ENCODE data around the gene NEXN.

NEXN gene

DNA sequence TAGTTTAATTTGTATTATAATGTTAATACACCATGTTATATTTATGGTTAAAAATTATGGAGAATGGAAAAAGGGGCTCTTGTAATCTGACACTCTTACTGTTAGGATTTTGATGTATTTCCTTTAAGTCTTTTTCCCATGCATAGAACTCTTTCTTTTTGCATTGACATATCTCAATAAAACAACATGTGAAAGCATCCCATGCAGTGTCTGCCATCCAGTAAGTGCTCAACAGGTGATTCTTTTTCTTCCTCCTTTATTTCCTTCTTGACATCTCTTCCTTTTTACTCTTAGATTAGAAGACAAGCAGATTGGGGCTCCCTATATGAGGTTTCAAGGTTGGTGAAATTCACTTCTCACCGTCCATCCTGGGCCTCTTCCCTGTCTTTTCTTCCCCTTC, 2.8 kb downstream of the NEXN start:
- Histone ChIP-seq H3K27ac (ENCODE audit: low read depth, low read length) (no peak overlapping the region), H3K4me2 (ENCODE audit: low read depth, low read length, poor library complexity, severe bottlenecking) (no peak overlapping the region), H3K36me3 (ENCODE audit: low read length) (no peaks in the 10 kb centered on the region), H4K20me1 (ENCODE audit: low read depth, low read length) (no peaks in the 10 kb centered on the region), H3K4me3 (ENCODE audit: insufficient read depth, low read length, poor library complexity, severe bottlenecking) (no peak overlapping the region), H3K9me3 (ENCODE audit: insufficient read depth, low read length) (no peaks in the 10 kb centered on the region), H3K9ac (ENCODE audit: low read length) (no peak overlapping the region), H3K79me2 (ENCODE audit: insufficient read depth, low read length) (no peaks in the 10 kb centered on the region), H3F3A (ENCODE audit: insufficient read depth) (no peaks in the 10 kb centered on the region), H2AFZ (ENCODE audit: low read depth, low read length, severe bottlenecking) (no peak overlapping the region), H3K27me3 (ENCODE audit: low read length) (no peaks in the 10 kb centered on the region), H3K9me2 (replicated peaks; ENCODE audit: insufficient read depth, low read length) (no peaks in the 10 kb centered on the region)
- TF ChIP-seq, protein P1, sequence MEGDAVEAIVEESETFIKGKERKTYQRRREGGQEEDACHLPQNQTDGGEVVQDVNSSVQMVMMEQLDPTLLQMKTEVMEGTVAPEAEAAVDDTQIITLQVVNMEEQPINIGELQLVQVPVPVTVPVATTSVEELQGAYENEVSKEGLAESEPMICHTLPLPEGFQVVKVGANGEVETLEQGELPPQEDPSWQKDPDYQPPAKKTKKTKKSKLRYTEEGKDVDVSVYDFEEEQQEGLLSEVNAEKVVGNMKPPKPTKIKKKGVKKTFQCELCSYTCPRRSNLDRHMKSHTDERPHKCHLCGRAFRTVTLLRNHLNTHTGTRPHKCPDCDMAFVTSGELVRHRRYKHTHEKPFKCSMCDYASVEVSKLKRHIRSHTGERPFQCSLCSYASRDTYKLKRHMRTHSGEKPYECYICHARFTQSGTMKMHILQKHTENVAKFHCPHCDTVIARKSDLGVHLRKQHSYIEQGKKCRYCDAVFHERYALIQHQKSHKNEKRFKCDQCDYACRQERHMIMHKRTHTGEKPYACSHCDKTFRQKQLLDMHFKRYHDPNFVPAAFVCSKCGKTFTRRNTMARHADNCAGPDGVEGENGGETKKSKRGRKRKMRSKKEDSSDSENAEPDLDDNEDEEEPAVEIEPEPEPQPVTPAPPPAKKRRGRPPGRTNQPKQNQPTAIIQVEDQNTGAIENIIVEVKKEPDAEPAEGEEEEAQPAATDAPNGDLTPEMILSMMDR (IDR thresholded peaks at IDR 0.05; ENCODE audit: insufficient read depth, low read length, poor library complexity, severe bottlenecking) = no peak
- TF ChIP-seq EZH2phosphoT487 (conservative IDR thresholded peaks at IDR 0.05; ENCODE audit: low read length) = no peak

DNA sequence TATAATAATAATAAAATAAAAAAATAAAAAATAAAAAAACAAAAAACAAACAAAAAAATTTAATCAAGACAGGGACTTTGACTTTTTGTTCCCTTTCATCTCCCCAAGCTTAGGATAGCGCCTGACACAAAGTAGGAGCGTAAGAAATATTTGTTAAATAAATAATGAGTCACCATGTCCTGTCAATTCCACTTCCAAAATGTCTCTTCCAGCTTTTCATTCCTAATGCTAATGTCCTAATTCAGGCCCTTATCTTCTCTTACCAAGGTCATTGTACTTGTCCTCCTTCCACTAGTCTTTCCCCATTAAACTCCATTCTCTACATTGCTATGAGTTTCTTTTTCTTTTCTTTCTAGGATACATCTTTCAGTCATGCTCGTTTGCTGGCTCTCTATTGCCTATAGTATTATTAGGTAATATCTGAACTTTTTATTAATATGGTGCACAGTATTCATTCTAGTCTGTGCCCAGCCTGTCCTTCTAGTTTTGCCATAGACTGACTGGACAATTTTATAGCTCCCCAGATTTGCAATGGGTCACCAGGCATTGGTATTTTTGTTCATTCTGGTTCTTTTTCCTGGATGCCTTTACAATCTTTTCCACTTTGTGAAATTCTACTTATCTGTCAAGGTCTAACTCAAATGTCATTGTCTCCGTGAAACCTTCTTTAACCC, 11.4 kb downstream of the NEXN start:
- H3F3A ChIP-seq (ENCODE audit: insufficient read depth) = no peaks in the 10 kb centered on the region
- H2AFZ ChIP-seq (ENCODE audit: low read depth, low read length, severe bottlenecking) = no peak overlapping the region
- no peak overlapping the region for H3K4me2 ChIP-seq (ENCODE audit: low read depth, low read length, poor library complexity, severe bottlenecking)
- no peak overlapping the region for H3K9ac ChIP-seq (ENCODE audit: low read length)
- H3K36me3 ChIP-seq (ENCODE audit: low read length) = no peaks in the 10 kb centered on the region
- no peak overlapping the region for H3K4me3 ChIP-seq (ENCODE audit: insufficient read depth, low read length, poor library complexity, severe bottlenecking)
- no peaks in the 10 kb centered on the region for H4K20me1 ChIP-seq (ENCODE audit: low read depth, low read length)
- H3K9me3 ChIP-seq (ENCODE audit: insufficient read depth, low read length) = no peaks in the 10 kb centered on the region
- TF ChIP-seq EZH2phosphoT487 (conservative IDR thresholded peaks at IDR 0.05; ENCODE audit: low read length) = no peak
- TF ChIP-seq, protein P1 (IDR thresholded peaks at IDR 0.05; ENCODE audit: insufficient read depth, low read length, poor library complexity, severe bottlenecking) = no peak
- H3K9me2 ChIP-seq (replicated peaks; ENCODE audit: insufficient read depth, low read length) = no peaks in the 10 kb centered on the region
- H3K27me3 ChIP-seq (ENCODE audit: low read length) = no peaks in the 10 kb centered on the region
- H3K27ac ChIP-seq (ENCODE audit: low read depth, low read length) = no peak overlapping the region
- H3K79me2 ChIP-seq (ENCODE audit: insufficient read depth, low read length) = no peaks in the 10 kb centered on the region

DNA sequence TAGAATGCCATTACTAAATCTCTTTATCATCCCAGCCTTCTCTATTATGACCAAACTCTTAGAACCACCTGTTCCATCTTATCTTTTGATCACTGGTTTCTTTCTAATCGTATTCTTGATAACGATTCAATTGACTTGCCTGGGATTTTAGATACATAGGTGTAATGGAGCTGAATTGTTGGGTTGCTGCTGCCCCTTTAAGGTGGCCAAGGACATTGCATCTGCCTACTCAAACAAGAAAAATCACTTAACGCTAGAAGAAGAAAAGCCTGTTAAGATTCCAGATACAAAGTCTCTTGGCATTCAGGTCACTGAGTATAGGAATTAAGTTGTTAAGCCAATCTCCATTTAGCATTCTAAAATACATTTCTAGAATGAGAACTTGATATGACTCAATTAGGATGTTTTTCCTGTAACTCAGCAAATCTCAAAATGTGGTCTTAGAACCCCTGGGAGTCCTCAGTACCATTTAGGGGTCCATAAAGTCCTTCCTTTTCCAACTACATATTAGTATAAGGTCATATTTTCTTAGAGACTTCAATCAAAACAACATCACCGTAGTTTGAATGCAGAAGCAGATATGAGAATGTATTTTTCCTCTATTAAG, 12.4 kb downstream of the NEXN start:
- no peaks in the 10 kb centered on the region for H3K79me2 ChIP-seq (ENCODE audit: insufficient read depth, low read length)
- no peak for TF ChIP-seq EZH2phosphoT487 (conservative IDR thresholded peaks at IDR 0.05; ENCODE audit: low read length)
- TF ChIP-seq, protein P1 (IDR thresholded peaks at IDR 0.05; ENCODE audit: insufficient read depth, low read length, poor library complexity, severe bottlenecking) = peak; percentile 76
- peak overlapping the region; percentile 14 for H2AFZ ChIP-seq (ENCODE audit: low read depth, low read length, severe bottlenecking)
- H3K36me3 ChIP-seq (ENCODE audit: low read length) = no peaks in the 10 kb centered on the region
- no peaks in the 10 kb centered on the region for H4K20me1 ChIP-seq (ENCODE audit: low read depth, low read length)
- H3K9me3 ChIP-seq (ENCODE audit: insufficient read depth, low read length) = no peaks in the 10 kb centered on the region
- H3K9ac ChIP-seq (ENCODE audit: low read length) = no peak overlapping the region
- H3K4me3 ChIP-seq (ENCODE audit: insufficient read depth, low read length, poor library complexity, severe bottlenecking) = no peak overlapping the region
- no peaks in the 10 kb centered on the region for H3K9me2 ChIP-seq (replicated peaks; ENCODE audit: insufficient read depth, low read length)
- H3K27me3 ChIP-seq (ENCODE audit: low read length) = no peaks in the 10 kb centered on the region
- H3K27ac ChIP-seq (ENCODE audit: low read depth, low read length) = no peak overlapping the region
- H3K4me2 ChIP-seq (ENCODE audit: low read depth, low read length, poor library complexity, severe bottlenecking) = no peak overlapping the region
- H3F3A ChIP-seq (ENCODE audit: insufficient read depth) = no peaks in the 10 kb centered on the region
